A549 treated with Hydrocortisone at 1 μM for 4 hours (cell line): ENCODE results near the gene UCK2. TPM values are rescaled to one million over a fixed set of nuclear protein-coding genes. Genes with fewer than 3 reads are reported as not detected.

ENCODE experiments used
- total RNA-seq: library from RNA; stranded (reverse); fragments of 200-300 nt; extraction: Qiagen RNA extraction; gene quantifications from 5 replicates; pipeline ENCODE4 v1.2.3, GENCODE V29; 2022

Gene UCK2
- total RNA-seq, result 116 to 124 TPM (median 119 TPM) in 5 replicates

GRCh38 chr1:165827268-165828102, at the start of gene UCK2:
UCK2 (plus strand) TSS chr1:165827614; CDS start chr1:165827834, 220 bp downstream.

Other genes with a start within 250 kb of the UCK2 start
- gene MGST3, start 196.4 kb upstream of the UCK2 start, total RNA-seq, result 207 to 214 TPM (median 208 TPM) in 5 replicates
- 39.3 to 46.9 TPM (median 40.0 TPM) in 5 replicates for gene ALDH9A1, start 129.1 kb upstream of the UCK2 start, total RNA-seq
- 160 to 178 TPM (median 164 TPM) in 5 replicates for gene TMCO1, start 58.7 kb upstream of the UCK2 start, total RNA-seq